Measurements from ENCODE around the gene PPIG. TPM values are rescaled to one million over a fixed set of nuclear protein-coding genes. Genes with fewer than 3 reads are reported as not detected.

The PPIG gene
- total RNA-seq, 1 experiment from 2014 or later = 66.2 TPM

GRCh38 chr2:169663247-169663646 is 79.1 kb downstream of the PPIG start:
- no peaks in the 10 kb centered on the region for H3K27me3 Mint-ChIP-seq (ENCODE audit: low read depth)
- Histone ChIP-seq H3K23ac (ENCODE audit: insufficient read length, low read depth, low read length) (no peak overlapping the region), H3K9ac (ENCODE audit: extremely low read depth, insufficient read length, low read length) (no peak overlapping the region), H3K23me2 (ENCODE audit: insufficient read length, low read depth, low read length, poor library complexity, severe bottlenecking) (no peaks in the 10 kb centered on the region), H3K4me2 (ENCODE audit: insufficient read depth, insufficient read length, low read length) (no peak overlapping the region), H4K20me1 (ENCODE audit: control insufficient read depth, insufficient read depth, insufficient read length) (no peaks in the 10 kb centered on the region), H3K56ac (ENCODE audit: insufficient read length, low read depth, low read length) (no peak overlapping the region), H4K5ac (ENCODE audit: insufficient read length, low read depth, low read length) (no peak overlapping the region), H2AFZ (ENCODE audit: low read length) (no peak overlapping the region), H3K4me1 (ENCODE audit: insufficient read depth, low read length) (no peaks in the 10 kb centered on the region), H3K79me1 (ENCODE audit: insufficient read depth, low read depth, low read length, poor library complexity, severe bottlenecking) (no peaks in the 10 kb centered on the region), H2BK20ac (ENCODE audit: low read depth, low read length, poor library complexity, severe bottlenecking) (no peak overlapping the region), H3T11ph (ENCODE audit: low read length) (no peak overlapping the region), H4K8ac (replicated peaks; ENCODE audit: insufficient read length, low read depth, low read length) (no peak overlapping the region), H2BK15ac (ENCODE audit: low read depth, low read length) (no peak overlapping the region), H2BK5ac (ENCODE audit: insufficient read length, low read length) (no peak overlapping the region), H3K4ac (ENCODE audit: low read depth, low read length) (no peak overlapping the region), H2BK12ac (ENCODE audit: insufficient read length, low read depth, low read length) (no peak overlapping the region), H4K91ac (ENCODE audit: insufficient read length, low read depth, low read length) (no peak overlapping the region), H3K27me3 (ENCODE audit: insufficient read depth, low read length) (no peaks in the 10 kb centered on the region), H3K9me3 (ENCODE audit: control insufficient read depth, low read depth, low read length) (no peaks in the 10 kb centered on the region), H2AK5ac (ENCODE audit: insufficient read length, low read length) (no peak overlapping the region), H3K79me2 (ENCODE audit: insufficient read depth, low read length) (no peaks in the 10 kb centered on the region), H3K18ac (ENCODE audit: insufficient read length, low read depth, low read length) (no peak overlapping the region), H2BK120ac (ENCODE audit: low read depth, low read length, poor library complexity, severe bottlenecking) (no peak overlapping the region), H3K14ac (ENCODE audit: insufficient read depth, low read length) (no peak overlapping the region), H3K27ac (ENCODE audit: insufficient read length, low read depth, low read length) (no peak overlapping the region)
- TF ChIP-seq CTCF (conservative IDR thresholded peaks at IDR 0.05) = no peak
- H3K27ac Mint-ChIP-seq = no peak overlapping the region
- WGBS (ENCODE audit: extremely low coverage, insufficient read length, low lambda C conversion rate) = no CpG with 5 or more reads among the region's 3 CpGs
- no peak for DNase-seq
- H3K4me3 Mint-ChIP-seq = no peak overlapping the region
- no peaks in the 10 kb centered on the region for H3K4me1 Mint-ChIP-seq
- H3K36me3 Mint-ChIP-seq (ENCODE audit: insufficient read depth in 1 of 3, low read depth in 3 of 3) = no peaks in the 10 kb centered on the region
- H3K9me3 Mint-ChIP-seq = no peaks in the 10 kb centered on the region
